Stimulated activated CD4-positive, alpha-beta T cell treated with anti-CD3 and anti-CD28 coated beads, Interleukin-1b, Interleukin-23, amount 100 ng/mL, for 1 hour (primary cell): ENCODE measurements around the gene STEAP3.

Source experiments
- DNase-seq, 2 donors: peaks; one replicate each; pipeline ENCODE4 v3.0.0-alpha.2; 2020; ENCODE audit warnings: low read depth in 2 of 2

STEAP3 gene

DNA sequence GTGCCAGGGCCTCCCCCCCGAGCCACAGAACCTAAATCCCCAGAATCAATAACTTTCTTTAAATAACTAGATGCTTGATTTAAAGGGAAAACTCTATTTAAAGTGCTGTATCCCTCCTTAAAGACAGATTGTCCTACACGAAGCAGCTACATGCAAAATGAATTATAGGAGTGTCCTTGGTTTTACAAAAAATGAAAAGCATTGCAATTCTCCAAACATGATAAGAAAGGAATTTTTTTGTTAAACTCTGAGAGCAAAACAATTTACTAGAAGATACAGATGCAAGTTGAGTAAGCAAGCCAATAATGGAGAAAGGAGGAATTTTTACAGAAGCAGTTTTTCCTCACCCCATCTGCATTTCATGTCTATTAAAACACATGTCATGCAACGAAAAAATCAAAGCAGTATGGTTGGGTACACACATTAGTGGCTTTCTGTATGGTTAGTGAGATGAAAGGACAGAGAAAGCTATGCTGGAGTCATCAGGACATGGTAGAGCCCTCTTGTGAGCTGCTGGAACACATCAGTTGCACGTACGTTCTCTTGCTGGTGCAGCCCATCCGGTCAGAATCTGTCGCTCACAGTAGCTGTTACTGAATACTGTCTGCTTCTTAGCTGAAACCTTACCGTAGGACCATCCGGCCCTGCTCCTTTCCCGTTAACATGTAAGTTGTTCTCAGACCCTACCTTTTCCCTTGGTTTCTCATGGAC, 25.9 kb upstream of the STEAP3 start:
- no peak for DNase-seq

DNA sequence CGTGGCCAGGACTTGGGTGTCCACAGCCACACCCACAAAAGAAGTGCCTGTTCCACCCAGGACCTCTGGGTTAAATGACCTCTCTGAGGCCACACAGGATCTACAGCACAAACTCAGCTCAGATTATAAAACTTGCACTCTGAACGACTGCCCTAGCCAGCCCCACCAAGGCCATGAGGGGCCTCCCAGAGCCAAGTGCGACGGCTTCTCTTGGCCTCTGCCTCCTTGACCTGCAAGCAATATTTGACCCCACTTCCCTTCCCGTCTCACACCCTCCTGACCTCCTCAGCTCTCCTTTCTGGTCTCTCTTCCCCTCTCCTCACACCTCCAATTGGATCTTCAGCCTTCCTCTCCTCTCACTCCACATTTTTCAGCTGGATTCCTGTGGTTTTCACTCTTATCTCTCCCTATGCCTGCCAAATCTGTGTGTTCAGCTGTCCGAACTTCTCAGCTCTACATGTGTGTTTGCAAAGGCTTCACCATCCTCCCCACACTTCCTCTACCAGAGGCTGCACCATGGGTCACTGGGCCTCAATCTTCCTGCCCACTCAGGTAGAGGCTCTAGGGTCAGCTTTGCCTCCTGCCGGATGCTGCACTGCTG, 25.3 kb upstream of the STEAP3 start:
- DNase-seq, result no peak

DNA sequence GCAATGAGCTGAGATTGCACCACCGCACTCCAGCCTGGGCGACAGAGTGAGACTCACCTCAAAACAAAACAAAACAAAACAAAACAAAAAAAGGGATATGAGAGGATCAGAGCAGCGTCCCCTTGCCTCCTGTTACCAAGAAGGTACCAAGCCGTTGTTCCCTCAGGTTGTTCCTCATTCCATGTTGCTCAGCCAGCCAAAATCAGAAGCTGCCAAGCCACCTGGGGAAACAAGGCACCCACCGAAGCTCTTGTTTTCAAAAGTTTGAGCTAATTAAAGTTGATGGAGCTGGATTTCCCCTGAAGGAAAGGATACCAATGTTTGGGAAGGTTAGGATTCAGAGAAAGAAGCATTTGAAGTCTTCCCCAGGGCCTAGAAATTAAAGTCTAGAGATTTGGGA, 21.8 kb upstream of the STEAP3 start:
- no peak for DNase-seq

DNA sequence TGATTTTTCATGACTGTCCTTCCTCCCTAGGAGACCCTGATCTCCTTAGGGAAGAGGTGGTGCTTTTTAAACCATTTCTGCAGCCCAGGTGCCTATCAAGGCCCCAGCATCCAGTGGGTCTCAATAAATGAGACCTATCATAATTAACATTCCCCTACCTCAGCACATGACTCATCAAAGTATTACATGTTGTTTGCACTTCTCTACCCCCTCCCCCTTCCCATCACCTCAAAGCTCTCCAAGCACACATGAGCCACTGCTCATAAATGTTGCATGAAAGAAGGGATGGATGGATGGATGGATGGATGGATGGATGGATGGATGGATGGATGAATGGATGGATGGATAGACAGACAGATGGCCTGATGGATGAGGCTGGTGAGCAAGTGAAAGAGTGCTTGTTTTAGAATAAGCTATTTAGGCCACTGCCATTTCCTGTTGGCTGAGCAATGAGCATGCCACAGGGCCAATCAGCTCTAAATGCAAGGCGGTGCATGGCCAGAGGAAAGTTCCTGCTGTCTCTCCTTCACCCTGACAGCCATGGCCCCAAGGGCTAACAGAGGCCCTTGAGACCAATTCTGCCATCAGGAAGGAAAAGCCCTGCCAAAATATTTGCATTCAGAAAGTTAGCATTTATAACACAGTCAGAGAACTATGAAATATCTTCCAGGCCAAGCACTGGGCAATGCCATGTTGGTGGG, 20.9 kb upstream of the STEAP3 start:
- no peak for DNase-seq

DNA sequence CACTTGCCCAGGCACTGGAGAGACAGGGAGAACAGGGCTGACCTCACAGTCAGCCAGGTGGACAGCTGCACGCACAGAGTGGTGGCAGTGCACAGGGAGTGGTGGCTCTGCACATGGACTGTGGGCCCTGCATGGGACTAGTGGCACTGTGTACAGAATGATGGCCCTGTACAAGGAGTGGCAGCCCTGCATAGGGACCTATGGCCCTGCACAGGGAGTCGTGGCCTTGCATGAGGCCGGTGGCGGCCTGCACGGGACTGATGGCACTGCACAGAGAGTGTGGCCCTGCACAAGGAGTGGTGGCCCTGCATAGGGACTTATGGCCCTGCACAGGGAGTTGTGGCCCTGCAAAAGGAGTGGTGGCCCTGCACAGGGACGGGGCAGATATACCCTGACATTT, 19.1 kb upstream of the STEAP3 start:
- DNase-seq, result no peak

DNA sequence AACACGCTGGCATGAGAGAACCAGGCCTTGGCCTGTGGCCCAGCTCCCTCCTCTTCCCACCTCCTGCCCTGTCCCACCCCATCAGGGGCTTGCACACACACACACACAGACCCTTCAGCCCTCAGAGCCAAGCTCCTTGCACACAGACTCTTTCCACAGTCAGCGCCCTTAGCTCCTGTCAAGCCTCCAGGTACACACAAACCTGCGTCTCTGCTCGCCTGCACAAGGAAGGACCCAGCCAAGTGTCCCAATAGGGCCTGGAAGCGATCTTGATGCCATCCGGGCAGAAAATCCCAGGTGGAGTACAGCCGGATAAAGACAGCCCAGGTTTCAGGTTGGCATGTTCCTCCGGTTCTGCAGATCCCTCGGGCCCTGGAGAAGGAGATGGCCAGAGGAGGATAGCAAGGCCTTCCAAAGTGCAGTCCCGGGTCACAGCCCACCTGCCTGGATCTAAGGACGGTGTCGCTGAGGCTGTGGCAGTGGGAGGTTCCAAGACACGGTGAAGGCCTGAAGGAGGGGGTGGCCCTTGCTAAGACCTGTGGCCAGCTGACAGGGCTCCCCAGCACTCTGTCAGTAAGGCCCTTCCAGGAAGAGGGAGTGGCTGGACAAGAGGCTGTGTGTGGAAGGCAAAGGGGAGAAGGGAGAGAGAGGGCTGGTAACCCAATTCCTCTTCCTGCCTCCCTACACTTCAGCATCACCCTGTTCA, 18.5 kb upstream of the STEAP3 start:
- DNase-seq, result no peak

DNA sequence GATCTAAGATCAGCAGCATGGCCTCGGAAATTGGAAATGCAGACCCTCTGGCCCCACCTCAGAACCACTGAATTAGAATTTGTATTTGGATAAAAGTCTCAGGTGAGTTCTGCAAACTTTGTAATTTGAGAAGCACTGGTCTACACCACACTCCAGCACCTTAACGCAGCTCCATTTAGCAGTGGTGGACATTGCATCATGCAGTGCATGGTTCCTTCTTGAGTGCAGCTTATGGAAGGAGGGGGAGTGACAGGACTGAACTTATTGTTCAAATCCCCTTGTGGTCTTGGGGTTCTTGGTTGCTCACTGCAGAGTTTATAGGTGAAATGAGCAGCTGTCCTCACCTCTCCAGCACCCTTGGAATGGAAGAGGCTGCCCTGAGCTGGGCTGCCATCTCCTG, 17.4 kb upstream of the STEAP3 start:
- no peak for DNase-seq

DNA sequence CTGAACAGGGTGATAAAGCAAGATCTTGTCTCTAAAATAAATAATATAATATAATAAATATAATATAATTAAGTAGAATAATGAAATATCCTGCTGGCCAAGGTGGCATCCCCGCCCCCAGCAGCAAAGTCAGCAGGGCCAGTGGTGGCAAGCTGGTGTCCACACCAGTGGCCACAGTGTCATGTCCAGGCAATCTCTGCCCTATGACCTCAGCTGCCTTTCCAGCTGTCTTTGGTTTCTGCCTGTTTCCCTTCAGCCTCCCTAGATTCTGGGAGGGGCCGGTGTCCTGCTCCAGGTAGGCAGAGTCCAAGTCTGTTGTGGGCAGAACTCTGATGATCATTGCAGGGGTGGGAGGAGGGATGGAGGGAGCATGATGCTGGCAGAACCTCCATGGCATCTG, 16.2 kb upstream of the STEAP3 start:
- DNase-seq, result no peak

DNA sequence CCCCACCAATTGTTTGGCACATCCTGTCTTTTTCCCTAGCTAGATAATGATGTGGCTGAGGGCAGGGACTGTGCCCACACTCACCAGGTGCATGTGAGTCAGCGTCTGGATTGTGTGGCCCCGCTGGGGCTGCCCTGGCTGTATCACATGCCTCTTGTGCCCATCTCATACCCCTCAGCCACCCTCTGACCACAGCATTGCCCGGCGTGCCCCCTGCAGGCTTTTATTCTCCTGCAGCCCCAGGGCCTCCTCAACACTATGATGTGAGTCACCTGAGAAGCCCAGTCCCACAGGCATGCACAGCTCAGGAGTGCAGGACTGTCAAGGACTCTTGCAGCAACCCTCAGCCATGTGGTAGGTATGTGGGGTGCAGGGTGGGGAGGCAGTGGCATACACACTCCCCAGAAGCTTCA, 14.8 kb upstream of the STEAP3 start:
- no peak for DNase-seq

DNA sequence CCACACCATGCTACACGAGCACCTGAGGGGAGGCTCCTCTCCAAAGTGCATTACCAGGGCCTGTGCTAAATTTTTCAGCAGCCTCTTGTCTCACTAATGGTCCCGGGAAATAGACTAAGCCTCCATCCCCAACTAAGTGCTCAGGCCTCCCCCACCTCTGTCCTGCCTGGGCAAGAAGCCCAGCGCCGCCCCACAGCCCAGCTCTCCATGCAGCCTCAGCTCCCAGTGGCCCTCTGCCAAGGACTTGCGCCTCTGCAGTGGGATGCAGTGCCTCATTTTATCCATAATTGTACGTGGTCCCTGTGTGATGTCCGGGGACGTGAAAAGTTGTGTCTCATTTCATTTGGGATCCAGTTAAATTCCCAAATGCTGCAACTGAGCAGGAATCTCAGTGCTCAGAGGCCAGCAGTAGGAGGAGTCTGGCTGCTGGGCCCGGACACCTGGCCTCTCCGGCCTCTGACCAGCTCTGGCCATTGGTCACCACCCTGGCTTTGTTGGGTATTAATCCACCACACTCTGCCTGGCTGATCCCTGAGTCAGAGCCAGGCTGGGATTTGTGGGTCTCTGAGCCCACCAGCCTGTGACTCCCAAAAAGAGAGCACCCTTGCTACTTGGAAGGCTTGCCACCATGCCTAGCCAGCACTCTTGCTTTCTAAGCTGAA, 11.4 kb upstream of the STEAP3 start:
- DNase-seq, result no peak

DNA sequence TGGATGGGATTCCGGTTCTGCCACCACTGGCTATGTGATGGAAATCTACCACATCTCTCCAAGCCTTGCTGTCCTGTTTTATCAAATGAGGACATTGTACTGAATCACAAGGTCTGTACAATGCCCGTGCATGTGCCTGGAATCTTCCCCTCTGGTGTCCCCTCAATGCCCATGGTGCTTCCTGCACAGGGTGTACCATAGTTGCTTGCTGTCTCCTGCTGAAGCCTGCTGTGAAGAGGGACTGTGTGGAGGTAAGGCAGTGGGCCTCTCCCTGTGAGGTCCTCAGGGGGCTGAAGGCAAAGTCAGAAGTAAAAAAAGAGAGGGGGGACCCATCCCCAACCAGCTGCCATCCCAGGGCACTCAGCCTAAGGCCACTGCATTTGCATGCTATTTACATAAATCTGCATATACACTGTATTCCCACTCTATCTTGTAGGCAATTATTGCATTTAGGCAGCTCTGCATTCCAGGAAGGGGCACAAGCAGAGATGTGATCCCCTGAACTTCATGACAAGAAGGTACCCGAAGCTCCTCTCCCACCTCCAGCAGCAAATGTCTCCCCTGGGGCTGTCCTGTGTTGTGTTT, 9.1 kb upstream of the STEAP3 start:
- no peak for DNase-seq

DNA sequence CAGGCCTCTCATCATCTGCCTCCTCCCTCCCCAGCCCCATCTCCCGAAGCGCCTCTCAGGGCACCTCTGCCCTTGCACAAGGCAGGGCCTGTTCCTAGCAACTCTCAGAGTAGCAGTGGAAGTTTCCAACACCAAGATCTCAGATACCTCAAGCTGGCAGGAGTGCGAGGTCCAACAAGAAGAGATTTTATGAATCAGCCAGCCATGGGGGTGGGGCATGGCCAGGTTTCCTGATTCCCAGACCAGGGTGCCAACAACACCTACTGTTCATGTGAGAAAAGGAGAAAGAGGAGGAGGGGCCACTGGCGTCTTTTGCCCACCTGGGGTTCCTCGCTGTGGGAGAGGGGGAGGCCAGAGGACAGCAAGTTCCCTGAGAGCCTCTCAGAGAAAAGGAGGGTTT, 6.6 kb upstream of the STEAP3 start:
- DNase-seq, result no peak

DNA sequence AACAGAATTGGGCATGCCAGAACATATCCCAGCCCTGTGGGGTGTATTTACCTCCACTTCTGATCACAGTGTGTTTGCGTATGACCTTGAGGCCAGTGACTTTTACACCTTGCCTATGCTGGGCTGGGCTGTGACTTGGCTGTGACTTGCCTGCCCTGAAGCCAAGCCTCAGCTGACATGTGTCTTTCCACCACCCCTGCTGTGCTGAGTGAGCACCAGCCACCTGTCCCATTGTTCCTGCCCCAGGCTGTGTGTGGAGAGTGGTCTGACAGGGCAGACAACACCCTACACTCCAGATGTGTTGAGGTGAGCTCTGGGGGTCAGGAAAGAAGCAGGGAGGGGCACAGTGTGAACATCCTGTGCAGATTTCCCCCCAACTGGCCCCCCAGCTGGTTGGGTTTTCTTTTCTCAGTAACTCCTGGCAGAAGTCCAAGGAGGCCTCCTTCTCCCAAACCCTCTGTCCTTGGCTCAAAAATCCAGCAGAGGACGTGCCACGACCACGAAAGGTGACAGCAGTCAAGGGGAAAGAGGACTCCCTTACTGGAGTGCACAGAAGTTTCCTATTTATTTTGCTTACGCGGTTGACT, 5.1 kb upstream of the STEAP3 start:
- DNase-seq, result no peak

DNA sequence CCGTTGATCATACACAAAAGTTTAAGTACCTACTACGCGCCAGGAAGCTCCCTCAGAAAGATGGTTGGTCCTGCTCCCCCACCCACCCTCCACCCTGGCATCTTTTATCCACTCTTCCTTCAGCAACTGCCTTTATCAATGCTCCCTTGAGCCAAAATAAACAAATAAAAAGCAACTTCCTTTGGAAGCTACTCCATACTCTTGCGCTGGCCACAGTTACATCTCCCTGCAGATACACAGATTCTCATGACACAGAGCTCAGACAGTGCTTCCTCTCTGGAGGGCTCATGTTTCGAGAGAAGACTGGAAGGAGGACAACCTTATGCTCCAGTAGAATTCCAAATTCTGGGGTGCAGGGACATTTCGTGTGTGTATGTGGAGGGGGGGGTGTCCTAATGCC, 3.8 kb upstream of the STEAP3 start:
- no peak for DNase-seq

DNA sequence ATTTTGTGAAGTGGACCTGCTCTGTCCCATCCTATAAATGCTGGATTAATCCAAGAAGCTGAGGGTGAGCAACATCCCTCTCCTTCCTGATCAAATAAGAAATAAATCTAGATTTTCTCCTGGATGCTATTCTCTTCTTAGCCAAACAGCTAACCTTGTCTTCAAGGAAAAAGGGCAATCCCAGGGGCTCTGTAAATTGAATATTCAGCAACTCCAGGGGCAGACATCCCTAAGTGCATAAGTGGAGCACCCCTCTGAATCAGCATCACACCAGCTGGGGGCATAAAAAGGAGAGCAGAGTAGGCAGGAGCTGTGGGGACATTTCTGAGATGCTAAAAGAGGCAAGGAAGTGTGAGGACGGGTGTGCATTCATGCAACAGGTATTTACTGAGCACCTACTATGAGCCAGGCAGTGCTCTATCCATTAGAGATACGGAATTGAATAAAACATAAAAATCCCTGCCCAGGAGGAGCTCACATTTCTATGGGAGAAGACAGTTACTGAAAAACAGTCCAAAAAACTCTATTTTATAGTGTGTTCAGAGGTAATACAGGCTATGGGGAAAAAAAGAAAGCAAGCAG, 2.8 kb upstream of the STEAP3 start:
- no peak for DNase-seq

DNA sequence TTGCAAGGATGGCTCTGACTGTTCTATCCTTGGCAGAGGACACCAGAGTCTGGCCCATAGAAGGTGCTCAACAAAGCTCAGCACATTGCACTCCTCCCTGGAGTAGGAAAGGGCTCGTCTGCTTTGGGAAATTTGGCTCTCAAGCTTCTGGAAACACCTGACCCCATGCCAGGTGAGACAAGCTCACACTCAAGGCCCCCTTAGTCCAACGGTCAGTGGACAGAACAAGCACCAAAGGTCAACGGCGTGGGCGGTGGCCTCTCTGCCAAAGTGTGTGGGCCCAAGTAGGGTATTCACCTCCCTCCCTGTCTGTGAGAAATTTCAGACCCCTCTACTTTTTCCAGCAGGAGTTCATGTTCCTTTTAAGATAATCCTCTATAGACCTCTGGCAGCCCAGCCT, 2.0 kb upstream of the STEAP3 start:
- no peak for DNase-seq

DNA sequence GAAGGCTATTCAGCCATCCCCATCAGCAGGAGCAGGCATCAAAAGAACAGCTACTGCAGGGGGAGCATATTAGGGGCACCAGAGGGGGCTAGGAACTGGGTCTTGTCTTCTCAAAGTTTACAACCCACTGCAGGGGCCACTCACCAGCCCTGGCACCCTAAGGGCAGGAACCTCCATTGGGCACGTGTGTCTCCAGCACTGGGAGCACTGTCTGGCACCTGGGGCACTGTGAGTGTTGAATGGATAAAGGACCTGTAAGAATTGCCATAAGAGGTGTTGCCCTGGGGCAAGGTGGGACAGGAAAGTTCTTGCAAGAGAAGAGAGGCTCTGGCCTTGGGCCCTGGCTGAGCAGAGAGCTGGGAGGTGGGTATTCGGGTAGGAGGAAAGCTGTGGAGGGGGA, 1.4 kb upstream of the STEAP3 start:
- no peak for DNase-seq

DNA sequence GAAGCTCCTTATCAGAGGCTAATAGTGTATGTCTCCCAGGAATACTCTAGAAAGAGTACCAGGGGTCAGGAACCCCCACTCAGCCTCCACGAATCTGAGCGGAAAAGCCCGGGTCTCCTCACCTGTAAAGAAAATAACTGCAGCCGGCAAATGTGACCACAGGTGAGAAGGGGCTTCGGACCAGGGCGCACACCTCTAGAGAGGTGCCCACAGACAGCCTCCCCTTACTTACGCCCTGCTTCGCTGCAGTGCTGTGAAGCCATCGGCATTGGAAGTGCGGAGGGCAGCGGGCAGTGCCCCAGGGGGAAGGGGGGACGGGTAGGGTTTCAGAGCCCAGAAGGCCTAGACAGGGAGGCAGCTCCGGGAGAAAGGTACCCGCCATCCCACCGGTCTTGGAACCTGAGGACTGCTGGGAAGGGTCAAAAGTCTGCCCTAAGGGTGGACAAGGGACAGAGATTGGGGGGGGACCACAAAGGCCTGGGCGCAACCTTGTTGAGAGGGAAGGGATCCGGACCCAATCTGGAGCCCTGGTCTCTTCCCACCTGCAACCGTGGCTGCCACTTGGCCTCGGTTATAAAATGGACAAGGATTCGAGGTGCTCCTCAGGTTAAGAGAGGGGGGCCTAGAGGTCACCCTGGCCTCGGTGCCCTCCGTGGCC, 642 bp upstream of the STEAP3 start:
- DNase-seq, result no peak

DNA sequence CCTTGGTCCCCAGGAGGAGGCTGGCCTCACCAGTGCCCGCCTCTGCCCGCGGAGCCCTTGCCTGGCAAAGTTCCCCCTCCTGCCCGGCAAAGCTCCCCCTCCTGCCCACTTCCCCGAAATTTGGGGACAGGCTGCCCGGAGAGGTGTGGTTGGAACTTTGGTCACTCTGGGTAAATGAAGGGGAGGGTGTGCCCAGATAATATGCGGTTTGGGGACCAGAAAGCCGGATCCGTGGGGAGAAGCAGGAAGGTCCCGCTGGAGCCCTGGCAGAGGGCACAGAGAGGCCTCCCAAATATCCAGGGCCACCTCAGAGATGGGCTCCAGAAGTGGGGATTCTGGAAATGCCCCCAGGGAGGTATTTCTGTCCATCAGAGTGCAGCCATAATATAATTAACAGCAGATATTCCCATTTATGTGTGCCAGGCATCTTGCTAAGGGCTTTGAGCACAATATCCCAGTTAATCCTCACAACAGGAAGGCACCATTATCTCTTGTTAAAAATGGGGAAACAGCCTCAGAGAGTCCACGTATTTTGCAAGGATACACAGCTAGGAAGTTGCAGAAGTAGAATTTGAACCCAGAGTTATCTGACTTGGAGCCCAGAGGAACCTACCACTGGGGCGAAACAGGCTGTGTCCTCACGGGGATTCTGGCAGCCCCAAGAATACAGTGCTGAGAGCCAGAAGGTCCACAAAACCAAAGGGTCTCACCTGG, 914 bp downstream of the STEAP3 start:
- DNase-seq, result no peak
